GM21717 (cell line): Measurements from ENCODE around the gene TRIOBP.

Source experiments
- ATAC-seq: cut with Tn5 transposase; IDR thresholded peaks from one replicate; pipeline ENCODE4 v1.9.1; 2021; ENCODE audit warnings: mild to moderate bottlenecking, moderate library complexity; ENCODE audit not compliant: unreplicated experiment

Gene TRIOBP

GRCh38 chr22:37803195-37803638, 106.4 kb downstream of the TRIOBP start:
- no peak for ATAC-seq

GRCh38 chr22:37803639-37804351, 106.9 kb downstream of the TRIOBP start:
- ATAC-seq, result no peak

GRCh38 chr22:37804352-37804880, 107.6 kb downstream of the TRIOBP start:
- no peak for ATAC-seq

- ATAC-seq, result no peak
These were observed 108.3 kb downstream of the TRIOBP start for GRCh38 chr22:37804881-37805809.

GRCh38 chr22:37805810-37806277, 109.0 kb downstream of the TRIOBP start:
- no peak for ATAC-seq

GRCh38 chr22:37806409-37807333, 109.8 kb downstream of the TRIOBP start:
- ATAC-seq, result no peak

- peak; percentile 61 for ATAC-seq
These were observed 110.8 kb downstream of the TRIOBP start, which contains the start of gene GCAT for GRCh38 chr22:37807410-37808293. Gene GCAT, plus strand, starts transcription at chr22:37807934. Its CDS starts 34 bp downstream, at chr22:37807968.

GRCh38 chr22:37808294-37808657, 111.4 kb downstream of the TRIOBP start:
- no peak for ATAC-seq

GRCh38 chr22:37809672-37810333, 113.0 kb downstream of the TRIOBP start:
- no peak for ATAC-seq

GRCh38 chr22:37811867-37812266, 115.0 kb downstream of the TRIOBP start:
- ATAC-seq, result no peak

- no peak for ATAC-seq
These were observed 116.2 kb downstream of the TRIOBP start for GRCh38 chr22:37812869-37813678.

- no peak for ATAC-seq
These were observed 118.7 kb downstream of the TRIOBP start for GRCh38 chr22:37815593-37815992.

- no peak for ATAC-seq
These were observed 119.8 kb downstream of the TRIOBP start for GRCh38 chr22:37816543-37817180.

- no peak for ATAC-seq
These were observed 121.0 kb downstream of the TRIOBP start for GRCh38 chr22:37817705-37818408.

GRCh38 chr22:37818409-37819104, 121.7 kb downstream of the TRIOBP start:
- ATAC-seq, result no peak

- ATAC-seq, result no peak
These were observed 122.2 kb downstream of the TRIOBP start for GRCh38 chr22:37819105-37819433.
